HepG2 (cell line): ENCODE results near the gene FRMD4A. TPM values are rescaled to one million over a fixed set of nuclear protein-coding genes. Genes with fewer than 3 reads are reported as not detected.

ENCODE experiments used
- ATAC-seq: fragments of 200-7000 bp; cut with Tn5 transposase; 3 replicates; pipeline ENCODE4 v1.9.1; 2020; ENCODE audit warnings: mild to moderate bottlenecking, moderate library complexity
- BruUV-seq: library from RNA; stranded (reverse); fragments of 400-500 nt; replicated peaks from 2 replicates; lab custom pipeline; 2021; lab: Mats Ljungman, UMichigan
- CTCF ChIA-PET: fragments of 300-600 bp; formaldehyde crosslinking; extraction: SDS; loops from one replicate; lab custom pipeline; 2021; ENCODE audit warnings: low total read pairs, inconsistent platforms, low intra/inter-chr PET ratio; lab: Yijun Ruan, JAX
- POLR2A ChIA-PET: fragments of 350-600 bp; sonication (Branson Sonifier 250); formaldehyde crosslinking; loops from one replicate; lab custom pipeline; 2020; ENCODE audit warnings: antibody characterized with exemption, inconsistent platforms; lab: Yijun Ruan, JAX
- DNase-seq: peaks from one replicate; pipeline ENCODE4 v3.0.0-alpha.2; 2015; ENCODE audit warnings: low spot score
- FAIRE-seq: peaks from 3 replicates; lab custom pipeline; 2011; peaks lifted over from hg19 to GRCh38; lab: Jason Lieb, UNC
- H2AFZ ChIP-seq: one replicate; pipeline ENCODE4 v1.6.1; 2011; ENCODE audit warnings: low read length, inconsistent platforms
- H3K27ac ChIP-seq: fragments of 300-600 bp; 3 replicates; pipeline ENCODE4 v1.8.0; 2011; ENCODE audit warnings: mixed run types, mild to moderate bottlenecking, mixed read lengths, low read length, inconsistent platforms; ENCODE audit not compliant: insufficient read depth; ENCODE audit errors: extremely low read length
- H3K27me3 ChIP-seq, 2 experiments: fragments of 200-600 bp in 1 of 2; 2 replicates in 1 of 2; 3 replicates in 1 of 2; pipeline versions ENCODE4 v1.6.0 to v1.8.0; 2011; ENCODE audit warnings: low read length in 2 of 2, mild to moderate bottlenecking in 2 of 2, moderate library complexity in 2 of 2, inconsistent platforms in 1 of 2; ENCODE audit not compliant: insufficient read depth in 2 of 2, control insufficient read depth in 1 of 2
- H3K36me3 ChIP-seq, 2 experiments: fragments of 200-600 bp in 1 of 2; replicated peaks in 1 of 2; 2 replicates in 1 of 2; 3 replicates in 1 of 2; pipeline versions ENCODE4 v1.5.1 to v1.8.0; 2011; ENCODE audit warnings: low read length in 2 of 2, inconsistent platforms in 1 of 2; ENCODE audit not compliant: insufficient read depth in 2 of 2, control insufficient read depth in 1 of 2
- H3K4me1 ChIP-seq: 2 replicates; pipeline ENCODE4 v1.5.1; 2012; ENCODE audit warnings: low read length, inconsistent platforms; ENCODE audit not compliant: insufficient read depth
- H3K4me2 ChIP-seq: 2 replicates; pipeline ENCODE4 v1.6.0; 2011; ENCODE audit warnings: low read depth, low read length, inconsistent platforms
- H3K4me3 ChIP-seq, 3 experiments: fragments of 200-600 bp in 1 of 3; sonication (generic), shearing (Covaris generic) in 1 of 3; replicated peaks in 1 of 3; 2 replicates each; pipeline ENCODE4 v1.5.1; 2011 to 2016; ENCODE audit warnings: low read length in 3 of 3, inconsistent platforms in 2 of 3, low read depth in 2 of 3, mild to moderate bottlenecking in 2 of 3, control low read depth in 1 of 3, mixed read lengths in 1 of 3; ENCODE audit not compliant: insufficient read depth in 1 of 3
- H3K79me2 ChIP-seq: one replicate; pipeline ENCODE4 v1.6.1; 2011; ENCODE audit warnings: low read length, inconsistent platforms; ENCODE audit not compliant: insufficient read depth
- H3K9ac ChIP-seq: 2 replicates; pipeline ENCODE4 v1.6.0; 2011; ENCODE audit warnings: mild to moderate bottlenecking, low read depth, low read length, inconsistent platforms; ENCODE audit not compliant: insufficient read depth
- H3K9me3 ChIP-seq: 2 replicates; pipeline ENCODE4 v1.5.1; 2012; ENCODE audit warnings: mild to moderate bottlenecking, low read length
- H4K20me1 ChIP-seq: 2 replicates; pipeline ENCODE4 v1.6.0; 2011; ENCODE audit warnings: inconsistent platforms, mild to moderate bottlenecking, low read length, moderate library complexity; ENCODE audit not compliant: insufficient read depth
- AKAP8 ChIP-seq: sonication (generic); formaldehyde crosslinking; IDR thresholded peaks from 2 replicates; pipeline ENCODE4 v1.5.1; 2020; ENCODE audit warnings: mild to moderate bottlenecking, missing genetic modification reagents
- CC2D1A ChIP-seq: sonication (generic); formaldehyde crosslinking; IDR thresholded peaks from 2 replicates; pipeline ENCODE4 v1.8.1; 2023; ENCODE audit warnings: mild to moderate bottlenecking, missing genetic modification reagents
- FIP1L1 ChIP-seq: fragments of 200-400 bp; formaldehyde crosslinking; IDR thresholded peaks from 2 replicates; pipeline ENCODE4 v1.6.1; 2018; ENCODE audit warnings: low read depth, mild to moderate bottlenecking, low read length, moderate library complexity, borderline replicate concordance; ENCODE audit not compliant: insufficient read depth
- TGIF2 ChIP-seq: IDR thresholded peaks from 2 replicates; pipeline ENCODE4 v1.6.1; 2016; ENCODE audit warnings: control low read depth, missing compliant biosample characterization
- ZBTB8A ChIP-seq: sonication (generic); formaldehyde crosslinking; IDR thresholded peaks from 2 replicates; pipeline ENCODE4 v1.4.0; 2020; ENCODE audit warnings: mild to moderate bottlenecking, low read depth, missing genetic modification reagents, borderline replicate concordance
- ZNF337 ChIP-seq: sonication (generic); formaldehyde crosslinking; IDR thresholded peaks from 2 replicates; pipeline ENCODE4 v1.5.1; 2020; ENCODE audit warnings: missing genetic modification reagents, low read depth, mild to moderate bottlenecking, borderline replicate concordance
- ZNF709 ChIP-seq: sonication (generic); formaldehyde crosslinking; IDR thresholded peaks from 2 replicates; pipeline ENCODE4 v1.5.0; 2020; ENCODE audit warnings: mild to moderate bottlenecking, missing genetic modification reagents
- ZNF749 ChIP-seq: sonication (generic); formaldehyde crosslinking; IDR thresholded peaks from 2 replicates; pipeline ENCODE4 v1.8.0; 2022; ENCODE audit warnings: mild to moderate bottlenecking, missing genetic modification reagents, moderate library complexity, borderline replicate concordance
- WGBS: methylation state at CpG from one replicate; pipeline ENCODE4 v1.1.6; 2017; ENCODE audit warnings: low lambda C conversion rate; 5-methylcytosine and 5-hydroxymethylcytosine counted together
- in situ Hi-C: cut with HindIII; loops from 2 replicates; pipeline ENCODE4 v1.10.0; 2017; ENCODE audit warnings: low pct_unique_long_range_greater_than_20kb; ENCODE audit not compliant: extremely low pct_ligation_motif_present
- intact Hi-C: fragments of 100-400 bp; cut with micrococcal nuclease; formaldehyde crosslinking; loops from one replicate; pipeline ENCODE4 v1.10.0; 2022; ENCODE audit not compliant: unreplicated experiment
- polyA plus RNA-seq, 8 experiments: library from polyadenylated mRNA; depleted of rRNA in 3 of 8; stranded (reverse) in 7 of 8; unstranded in 1 of 8; fragments of >200 nt; fragmentation: Illumina TruSeq in 4 of 8; extraction: Trizol in 4 of 8; gene quantifications; 2 replicates each; pipeline versions ENCODE4 v1.2.1 to v1.2.3, GENCODE V29; 2011 to 2016; ENCODE audit warnings: low read depth in 4 of 8, missing spikeins in 1 of 8, mixed read lengths in 1 of 8; ENCODE audit not compliant: insufficient read depth in 1 of 8
- total RNA-seq, 5 experiments: library from RNA; depleted of rRNA; stranded (reverse); fragments of >200 nt; fragmentation: Illumina TruSeq; extraction: Trizol; gene quantifications; 2 replicates each; pipeline ENCODE4 v1.2.3, GENCODE V29; 2016; ENCODE audit warnings: low read depth in 1 of 5
- TF ChIP-seq, protein P1 (sequence below): sonication (generic); formaldehyde crosslinking; IDR thresholded peaks from 2 replicates; pipeline ENCODE4 v1.8.0; 2022; ENCODE audit warnings: missing genetic modification reagents, mild to moderate bottlenecking, borderline replicate concordance
- TF ChIP-seq, protein P2 (sequence below): sonication (generic); formaldehyde crosslinking; IDR thresholded peaks from 2 replicates; pipeline ENCODE4 v1.5.0; 2020; ENCODE audit warnings: mild to moderate bottlenecking, missing genetic modification reagents, moderate library complexity
- TF ChIP-seq, protein P3 (sequence below): sonication (generic); formaldehyde crosslinking; conservative IDR thresholded peaks from 2 replicates; pipeline ENCODE4 v1.8.0; 2022; ENCODE audit warnings: missing genetic modification reagents
- TF ChIP-seq, protein P4 (sequence below): sonication (generic); formaldehyde crosslinking; IDR thresholded peaks from 2 replicates; pipeline ENCODE4 v1.8.0; 2022; ENCODE audit warnings: mild to moderate bottlenecking, missing genetic modification reagents; ENCODE audit not compliant: insufficient replicate concordance
- TF ChIP-seq, protein P5 (sequence below): sonication (generic); formaldehyde crosslinking; IDR thresholded peaks from 2 replicates; pipeline ENCODE4 v1.4.0; 2020; ENCODE audit warnings: missing genetic modification reagents
- TF ChIP-seq, protein P6 (sequence below): IDR thresholded peaks from 2 replicates; pipeline ENCODE4 v1.6.1; 2016; ENCODE audit warnings: control low read depth

The FRMD4A gene
- total and polyA plus RNA-seq, 2 of the 13 experiments (the other 11 are each of a cell fraction or from before 2014, with no cell fraction given), result 0.09 to 0.26 TPM

DNA sequence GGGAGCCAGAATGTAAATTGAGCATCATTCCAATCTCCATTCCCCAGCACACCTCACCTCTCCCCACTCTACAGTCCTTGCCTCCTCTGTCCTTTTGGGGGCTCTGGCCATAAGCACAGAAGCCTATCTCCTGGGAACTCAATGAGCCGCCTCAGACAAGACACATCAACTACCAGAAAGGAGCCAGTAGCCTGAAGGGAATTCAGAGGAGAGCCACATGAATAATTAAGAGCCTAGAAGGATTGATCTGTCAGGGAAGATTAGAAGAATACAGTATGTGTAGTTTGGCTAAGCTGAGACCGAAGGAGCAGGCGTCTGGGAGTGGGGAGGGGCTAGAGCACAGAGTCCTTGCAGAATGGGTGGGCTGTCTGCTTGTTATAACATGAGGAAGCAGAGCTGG, 31.2 kb downstream of the FRMD4A start:
- no peak overlapping the region for H3K9ac ChIP-seq
- no peaks in the 10 kb centered on the region for H4K20me1 ChIP-seq
- H3K27ac ChIP-seq, result no peak overlapping the region
- ATAC-seq, result no peak
- DNase-seq, result no peak
- no peak overlapping the region for H2AFZ ChIP-seq
- peaks cover 0 to 7% of the 10 kb centered on the region in 2 experiments; a peak in 1 of 5 replicates for H3K27me3 ChIP-seq
- POLR2A ChIA-PET, result no interaction called here
- H3K4me2 ChIP-seq, result no peak overlapping the region
- no peaks in the 10 kb centered on the region for H3K9me3 ChIP-seq
- FAIRE-seq, result no peak
- 32% methylated on average over 3 of the region's 3 CpGs for WGBS
- H3K4me1 ChIP-seq, result no peaks in the 10 kb centered on the region
- intact Hi-C loops, result no loop called here
- in situ Hi-C loops, result no loop called here
- CTCF ChIA-PET, result no interaction called here
- H3K4me3 ChIP-seq, result no peak overlapping the region
- no TSS peak for BruUV-seq
- no peaks in the 10 kb centered on the region for H3K36me3 ChIP-seq
- H3K79me2 ChIP-seq, result no peaks in the 10 kb centered on the region
- TF ChIP-seq ZNF749 (CRISPR knock-in tag), result no peak
- TF ChIP-seq, protein P1, sequence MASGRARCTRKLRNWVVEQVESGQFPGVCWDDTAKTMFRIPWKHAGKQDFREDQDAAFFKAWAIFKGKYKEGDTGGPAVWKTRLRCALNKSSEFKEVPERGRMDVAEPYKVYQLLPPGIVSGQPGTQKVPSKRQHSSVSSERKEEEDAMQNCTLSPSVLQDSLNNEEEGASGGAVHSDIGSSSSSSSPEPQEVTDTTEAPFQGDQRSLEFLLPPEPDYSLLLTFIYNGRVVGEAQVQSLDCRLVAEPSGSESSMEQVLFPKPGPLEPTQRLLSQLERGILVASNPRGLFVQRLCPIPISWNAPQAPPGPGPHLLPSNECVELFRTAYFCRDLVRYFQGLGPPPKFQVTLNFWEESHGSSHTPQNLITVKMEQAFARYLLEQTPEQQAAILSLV (CRISPR knock-in tag), result no peak
- no peak for TF ChIP-seq AKAP8 (CRISPR knock-in tag)
- TF ChIP-seq, protein P2, sequence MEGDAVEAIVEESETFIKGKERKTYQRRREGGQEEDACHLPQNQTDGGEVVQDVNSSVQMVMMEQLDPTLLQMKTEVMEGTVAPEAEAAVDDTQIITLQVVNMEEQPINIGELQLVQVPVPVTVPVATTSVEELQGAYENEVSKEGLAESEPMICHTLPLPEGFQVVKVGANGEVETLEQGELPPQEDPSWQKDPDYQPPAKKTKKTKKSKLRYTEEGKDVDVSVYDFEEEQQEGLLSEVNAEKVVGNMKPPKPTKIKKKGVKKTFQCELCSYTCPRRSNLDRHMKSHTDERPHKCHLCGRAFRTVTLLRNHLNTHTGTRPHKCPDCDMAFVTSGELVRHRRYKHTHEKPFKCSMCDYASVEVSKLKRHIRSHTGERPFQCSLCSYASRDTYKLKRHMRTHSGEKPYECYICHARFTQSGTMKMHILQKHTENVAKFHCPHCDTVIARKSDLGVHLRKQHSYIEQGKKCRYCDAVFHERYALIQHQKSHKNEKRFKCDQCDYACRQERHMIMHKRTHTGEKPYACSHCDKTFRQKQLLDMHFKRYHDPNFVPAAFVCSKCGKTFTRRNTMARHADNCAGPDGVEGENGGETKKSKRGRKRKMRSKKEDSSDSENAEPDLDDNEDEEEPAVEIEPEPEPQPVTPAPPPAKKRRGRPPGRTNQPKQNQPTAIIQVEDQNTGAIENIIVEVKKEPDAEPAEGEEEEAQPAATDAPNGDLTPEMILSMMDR, result no peak
- TF ChIP-seq, protein P3, sequence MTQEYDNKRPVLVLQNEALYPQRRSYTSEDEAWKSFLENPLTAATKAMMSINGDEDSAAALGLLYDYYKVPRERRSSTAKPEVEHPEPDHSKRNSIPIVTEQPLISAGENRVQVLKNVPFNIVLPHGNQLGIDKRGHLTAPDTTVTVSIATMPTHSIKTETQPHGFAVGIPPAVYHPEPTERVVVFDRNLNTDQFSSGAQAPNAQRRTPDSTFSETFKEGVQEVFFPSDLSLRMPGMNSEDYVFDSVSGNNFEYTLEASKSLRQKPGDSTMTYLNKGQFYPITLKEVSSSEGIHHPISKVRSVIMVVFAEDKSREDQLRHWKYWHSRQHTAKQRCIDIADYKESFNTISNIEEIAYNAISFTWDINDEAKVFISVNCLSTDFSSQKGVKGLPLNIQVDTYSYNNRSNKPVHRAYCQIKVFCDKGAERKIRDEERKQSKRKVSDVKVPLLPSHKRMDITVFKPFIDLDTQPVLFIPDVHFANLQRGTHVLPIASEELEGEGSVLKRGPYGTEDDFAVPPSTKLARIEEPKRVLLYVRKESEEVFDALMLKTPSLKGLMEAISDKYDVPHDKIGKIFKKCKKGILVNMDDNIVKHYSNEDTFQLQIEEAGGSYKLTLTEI (CRISPR knock-in tag), result no peak
- no peak for TF ChIP-seq ZNF337 (CRISPR knock-in tag)
- TF ChIP-seq, protein P4, sequence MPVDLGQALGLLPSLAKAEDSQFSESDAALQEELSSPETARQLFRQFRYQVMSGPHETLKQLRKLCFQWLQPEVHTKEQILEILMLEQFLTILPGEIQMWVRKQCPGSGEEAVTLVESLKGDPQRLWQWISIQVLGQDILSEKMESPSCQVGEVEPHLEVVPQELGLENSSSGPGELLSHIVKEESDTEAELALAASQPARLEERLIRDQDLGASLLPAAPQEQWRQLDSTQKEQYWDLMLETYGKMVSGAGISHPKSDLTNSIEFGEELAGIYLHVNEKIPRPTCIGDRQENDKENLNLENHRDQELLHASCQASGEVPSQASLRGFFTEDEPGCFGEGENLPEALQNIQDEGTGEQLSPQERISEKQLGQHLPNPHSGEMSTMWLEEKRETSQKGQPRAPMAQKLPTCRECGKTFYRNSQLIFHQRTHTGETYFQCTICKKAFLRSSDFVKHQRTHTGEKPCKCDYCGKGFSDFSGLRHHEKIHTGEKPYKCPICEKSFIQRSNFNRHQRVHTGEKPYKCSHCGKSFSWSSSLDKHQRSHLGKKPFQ (CRISPR knock-in tag), result no peak
- no peak for TF ChIP-seq ZNF709 (CRISPR knock-in tag)
- TF ChIP-seq, protein P5, sequence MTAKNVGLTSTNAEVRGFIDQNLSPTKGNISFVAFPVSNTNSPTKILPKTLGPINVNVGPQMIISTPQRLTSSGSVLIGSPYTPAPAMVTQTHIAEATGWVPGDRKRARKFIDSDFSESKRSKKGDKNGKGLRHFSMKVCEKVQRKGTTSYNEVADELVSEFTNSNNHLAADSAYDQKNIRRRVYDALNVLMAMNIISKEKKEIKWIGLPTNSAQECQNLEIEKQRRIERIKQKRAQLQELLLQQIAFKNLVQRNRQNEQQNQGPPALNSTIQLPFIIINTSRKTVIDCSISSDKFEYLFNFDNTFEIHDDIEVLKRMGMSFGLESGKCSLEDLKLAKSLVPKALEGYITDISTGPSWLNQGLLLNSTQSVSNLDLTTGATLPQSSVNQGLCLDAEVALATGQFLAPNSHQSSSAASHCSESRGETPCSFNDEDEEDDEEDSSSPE (CRISPR knock-in tag), result no peak
- no peak for TF ChIP-seq ZBTB8A (CRISPR knock-in tag)
- TF ChIP-seq TGIF2 (CRISPR knock-in tag), result no peak
- TF ChIP-seq, protein P6, sequence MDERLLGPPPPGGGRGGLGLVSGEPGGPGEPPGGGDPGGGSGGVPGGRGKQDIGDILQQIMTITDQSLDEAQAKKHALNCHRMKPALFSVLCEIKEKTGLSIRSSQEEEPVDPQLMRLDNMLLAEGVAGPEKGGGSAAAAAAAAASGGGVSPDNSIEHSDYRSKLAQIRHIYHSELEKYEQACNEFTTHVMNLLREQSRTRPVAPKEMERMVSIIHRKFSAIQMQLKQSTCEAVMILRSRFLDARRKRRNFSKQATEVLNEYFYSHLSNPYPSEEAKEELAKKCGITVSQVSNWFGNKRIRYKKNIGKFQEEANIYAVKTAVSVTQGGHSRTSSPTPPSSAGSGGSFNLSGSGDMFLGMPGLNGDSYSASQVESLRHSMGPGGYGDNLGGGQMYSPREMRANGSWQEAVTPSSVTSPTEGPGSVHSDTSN (CRISPR knock-in tag), result no peak
- TF ChIP-seq CC2D1A (CRISPR knock-in tag), result no peak
- TF ChIP-seq FIP1L1, result no peak
